Forelimb muscle (tissue), 1 donor: ENCODE measurements around the gene GPR148. TPM values are rescaled to one million over a fixed set of nuclear protein-coding genes. Genes with fewer than 3 reads are reported as not detected.

ENCODE experiments used
- DNase-seq: peaks from one replicate; pipeline ENCODE4 v3.0.0-alpha.2; 2013; ENCODE audit warnings: low read depth
- polyA plus RNA-seq: library from polyadenylated mRNA; unstranded; fragments of 120-200 nt; gene quantifications from one replicate; pipeline ENCODE4 v1.2.1, GENCODE V29; 2013; ENCODE audit not compliant: insufficient read length

GPR148 gene
- polyA plus RNA-seq, 1 donor, result not detected

DNA sequence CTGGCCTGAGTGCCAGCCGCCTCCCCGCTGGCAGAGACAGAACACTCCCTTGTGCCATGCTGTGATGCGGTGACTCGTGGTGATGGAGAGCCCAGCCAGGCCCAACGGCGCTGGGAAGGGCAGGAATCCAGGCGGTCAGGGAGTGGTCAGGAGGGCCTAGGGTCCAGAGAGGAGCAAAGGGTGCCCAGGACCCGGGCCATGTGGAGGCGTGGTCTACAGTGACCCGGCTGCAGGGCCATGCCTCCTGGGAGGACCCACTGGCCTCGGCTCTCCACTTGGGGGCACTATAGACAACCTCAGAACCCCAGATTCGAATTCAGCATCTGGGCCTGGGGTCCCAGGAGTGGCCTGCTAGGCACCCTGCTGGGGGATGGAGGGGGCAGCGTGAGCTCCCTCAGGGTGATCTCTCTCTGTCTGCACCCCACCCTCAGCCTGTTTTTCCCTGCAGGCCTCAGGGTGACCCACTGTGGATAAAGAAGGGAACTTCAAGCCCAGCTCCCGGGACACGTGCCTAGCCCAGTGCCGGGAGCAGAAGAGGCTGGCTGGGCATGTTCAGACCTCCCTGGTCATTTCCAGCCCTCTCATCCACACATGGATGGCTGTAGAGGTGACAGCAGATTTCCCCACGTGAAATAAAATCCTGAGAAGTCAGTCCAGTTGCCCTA, 39.5 kb downstream of the GPR148 start:
- DNase-seq, result no peak

DNA sequence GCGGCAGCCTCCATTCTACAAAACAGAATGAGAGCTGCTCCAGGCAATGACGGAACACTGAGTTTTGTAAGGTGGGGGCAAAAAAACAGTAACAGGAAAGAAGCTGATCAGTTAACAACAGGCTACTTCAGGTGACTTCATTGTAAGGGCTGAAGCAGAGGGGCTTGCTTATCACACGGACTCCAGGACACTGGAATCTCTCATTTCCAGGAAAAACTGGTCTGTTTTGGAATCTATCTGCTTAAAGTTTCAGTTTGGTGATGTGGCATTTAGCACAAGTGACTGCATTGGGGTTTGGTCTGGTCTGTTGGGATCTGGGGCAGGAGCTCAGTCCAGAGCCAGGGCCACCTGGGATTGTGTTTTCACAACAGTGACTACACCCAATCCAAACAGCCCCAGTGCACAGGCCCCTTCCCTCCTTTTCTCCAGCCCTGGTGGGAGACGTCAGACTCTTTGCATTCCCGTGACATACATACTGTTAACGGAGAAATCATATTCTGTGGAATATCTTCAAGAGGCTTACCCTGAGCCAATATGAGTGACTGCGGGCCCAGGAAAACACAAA, 40.6 kb downstream of the GPR148 start:
- no peak for DNase-seq

GRCh38 chr2:130776550-130776949, 47.7 kb downstream of the GPR148 start:
- no peak for DNase-seq

- no peak for DNase-seq
Observed at GRCh38 chr2:130778781-130779180, 49.9 kb downstream of the GPR148 start.

Other genes starting within 250 kb of the GPR148 start
- 0.04 TPM for gene POTEI, start 219.7 kb upstream of the GPR148 start, polyA plus RNA-seq
- gene CFC1B, start 207.8 kb upstream of the GPR148 start, polyA plus RNA-seq, result not detected
- not detected for gene CFC1, start 129.5 kb upstream of the GPR148 start, polyA plus RNA-seq
- gene POTEJ, start 117.6 kb upstream of the GPR148 start, polyA plus RNA-seq, result 0.06 TPM
- gene AMER3, start 26.5 kb downstream of the GPR148 start, polyA plus RNA-seq, result not detected
- 11.3 TPM for gene ARHGEF4, start 107.8 kb downstream of the GPR148 start, polyA plus RNA-seq